WTC11 (cell line): ENCODE results near the gene ZDHHC7.

Experiments
- ETV6 ChIP-seq: sonication (generic); formaldehyde crosslinking; IDR thresholded peaks from 2 replicates; pipeline ENCODE4 v1.8.1; 2022; ENCODE audit warnings: mild to moderate bottlenecking, missing genetic modification reagents
- ZNF317 ChIP-seq: sonication (generic); formaldehyde crosslinking; IDR thresholded peaks from 2 replicates; pipeline ENCODE4 v1.8.1; 2023; ENCODE audit warnings: low read depth, mild to moderate bottlenecking, moderate library complexity, missing genetic modification reagents, borderline replicate concordance

- TF ChIP-seq ETV6 (CRISPR knock-in tag) (no peak), ZNF317 (CRISPR knock-in tag) (no peak)
Measured at GRCh38 chr16:85002608-85003007, 8.7 kb downstream of the ZDHHC7 start.
